Mammary epithelial cell (primary cell): Measurements from ENCODE around the gene FNDC3B.

ENCODE experiments used
- CTCF ChIP-seq, 2 donors: IDR thresholded peaks in 1 of 2; conservative IDR thresholded peaks in 1 of 2; 2 replicates each; pipeline ENCODE4 v1.5.1; 2011 to 2012; ENCODE audit warnings: inconsistent platforms in 2 of 2, low read length in 2 of 2, mild to moderate bottlenecking in 2 of 2, control low read depth in 1 of 2, low read depth in 1 of 2; ENCODE audit not compliant: insufficient read depth in 1 of 2; ENCODE audit errors: extremely low read depth in 1 of 2
- EZH2 ChIP-seq: IDR thresholded peaks from 2 replicates; pipeline ENCODE4 v1.6.1; 2012; ENCODE audit warnings: low read length, inconsistent platforms, borderline replicate concordance

DNA sequence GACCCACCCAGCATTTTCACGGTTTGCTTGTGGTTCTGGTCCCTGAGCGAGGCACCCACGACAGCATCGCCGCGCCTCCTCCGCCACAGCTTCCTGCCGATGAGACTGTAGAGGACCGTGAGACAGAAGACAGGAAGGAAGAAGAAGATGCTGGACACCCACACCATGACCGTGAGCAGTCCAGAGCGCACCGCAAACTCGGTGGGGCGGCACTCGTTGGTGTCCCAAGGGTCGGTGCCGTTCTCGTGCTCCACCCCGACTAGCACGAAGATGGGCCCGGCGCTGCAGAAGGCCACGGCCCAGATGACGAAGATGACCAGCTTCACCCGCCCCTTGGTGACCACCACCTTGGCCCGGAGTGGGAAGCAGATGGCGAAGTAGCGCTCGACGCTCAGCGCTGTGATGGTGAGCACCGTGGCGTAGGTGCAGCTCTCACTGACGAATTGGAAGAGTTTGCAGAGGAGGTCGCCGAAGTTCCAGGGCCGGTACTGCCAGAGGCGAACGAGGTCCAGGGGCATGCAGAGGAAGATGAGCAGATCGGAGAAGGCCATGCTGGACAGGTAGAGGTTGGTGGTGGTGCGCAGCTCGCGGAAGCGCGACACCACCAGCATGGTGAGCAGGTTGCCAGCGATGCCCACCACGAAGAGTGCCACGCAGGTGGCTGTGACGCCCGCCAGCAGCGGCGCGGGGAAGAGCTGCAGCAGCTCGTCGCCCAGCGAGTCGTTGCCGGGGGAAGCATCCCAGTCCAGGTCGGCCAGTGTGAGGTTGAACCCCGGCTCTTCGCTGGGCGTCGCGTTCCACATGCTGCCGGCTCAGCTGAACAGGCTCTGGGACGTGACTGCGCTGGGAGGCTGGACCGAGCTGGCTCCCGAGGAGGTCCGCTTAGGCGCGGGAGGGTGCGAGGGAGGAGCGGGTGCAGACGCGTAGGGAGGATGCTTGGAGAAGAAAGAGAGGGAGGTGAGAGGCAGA lies 408.5 kb downstream of the FNDC3B start, which contains the start of gene GHSR:
- TF ChIP-seq CTCF (conservative IDR thresholded peaks at IDR 0.05 in 1 of 2, IDR thresholded peaks at IDR 0.05 in 1 of 2; ENCODE audit: extremely low read depth in 1 of 2, insufficient read depth in 1 of 2, low read depth in 1 of 2, low read length in 2 of 2) (no peak), EZH2 (peak; percentile 96)
